Urothelium cell line (cell line): ENCODE results near the gene LRRC37A2.
A peak's percentile ranks its signal among the peaks of the same experiment; 100 is the strongest.
"Not testable (repeated sequence)": the region's sequence is repeated elsewhere in the genome, so short reads cannot be mapped to it uniquely, and the experiment has no call there.

Experiments used
- DNase-seq: peaks from one replicate; pipeline ENCODE4 v3.0.0; 2011; ENCODE audit warnings: low spot score, mixed read lengths
- FAIRE-seq: peaks from 2 replicates; lab custom pipeline; 2011; peaks lifted over from hg19 to GRCh38; lab: Jason Lieb, UNC

The LRRC37A2 gene

GRCh38 chr17:46512168-46512567 lies at the start of gene LRRC37A2:
LRRC37A2 (plus strand) TSS chr17:46512468; CDS start chr17:46512713, 245 bp downstream.
- not testable (repeated sequence) for DNase-seq, FAIRE-seq

- not testable (repeated sequence) for FAIRE-seq, DNase-seq
Measured at GRCh38 chr17:46467618-46468017, 44.6 kb upstream of the LRRC37A2 start.

- DNase-seq = not testable (repeated sequence)
- peak; percentile 66 for FAIRE-seq
Measured at GRCh38 chr17:46474489-46474888, 37.8 kb upstream of the LRRC37A2 start.

GRCh38 chr17:46475583-46475982 lies 36.7 kb upstream of the LRRC37A2 start:
- FAIRE-seq = not testable (repeated sequence)

GRCh38 chr17:46478823-46479222 lies 33.4 kb upstream of the LRRC37A2 start:
- FAIRE-seq = not testable (repeated sequence)

More at GRCh38 chr17:46475583-46475982, 36.7 kb upstream of the LRRC37A2 start:
- not testable (repeated sequence) for DNase-seq

GRCh38 chr17:46481310-46481709 lies 31.0 kb upstream of the LRRC37A2 start:
- DNase-seq, FAIRE-seq: not testable (repeated sequence)

More at GRCh38 chr17:46478823-46479222, 33.4 kb upstream of the LRRC37A2 start:
- DNase-seq = not testable (repeated sequence)

- not testable (repeated sequence) for FAIRE-seq, DNase-seq
Measured at GRCh38 chr17:46492021-46492420, 20.2 kb upstream of the LRRC37A2 start.

- DNase-seq, FAIRE-seq: not testable (repeated sequence)
Measured at GRCh38 chr17:46499437-46500139, 12.7 kb upstream of the LRRC37A2 start.

GRCh38 chr17:46505896-46506295 lies 6.4 kb upstream of the LRRC37A2 start:
- not testable (repeated sequence) for FAIRE-seq

GRCh38 chr17:46534716-46535115 lies 22.4 kb downstream of the LRRC37A2 start:
- FAIRE-seq, DNase-seq: not testable (repeated sequence)

More at GRCh38 chr17:46505896-46506295, 6.4 kb upstream of the LRRC37A2 start:
- not testable (repeated sequence) for DNase-seq

- DNase-seq, FAIRE-seq: not testable (repeated sequence)
Measured at GRCh38 chr17:46548607-46549006, 36.3 kb downstream of the LRRC37A2 start.

- FAIRE-seq = not testable (repeated sequence)
Measured at GRCh38 chr17:46559155-46559554, 46.9 kb downstream of the LRRC37A2 start.

GRCh38 chr17:46560048-46560447 lies 47.8 kb downstream of the LRRC37A2 start:
- not testable (repeated sequence) for FAIRE-seq, DNase-seq

More at GRCh38 chr17:46559155-46559554, 46.9 kb downstream of the LRRC37A2 start:
- DNase-seq = not testable (repeated sequence)

- FAIRE-seq, DNase-seq: not testable (repeated sequence)
Measured at GRCh38 chr17:46566284-46566683, 54.0 kb downstream of the LRRC37A2 start.

- not testable (repeated sequence) for FAIRE-seq, DNase-seq
Measured at GRCh38 chr17:46566980-46567379, 54.7 kb downstream of the LRRC37A2 start.

GRCh38 chr17:46571796-46572195 lies 59.5 kb downstream of the LRRC37A2 start:
- not testable (repeated sequence) for DNase-seq, FAIRE-seq

GRCh38 chr17:46579083-46580075 lies 67.1 kb downstream of the LRRC37A2 start, which contains the start of gene ARL17A:
ARL17A (minus strand) TSS chr17:46579691; CDS start chr17:46576322, 3,369 bp downstream.
- DNase-seq = not testable (repeated sequence)
- FAIRE-seq = peak; percentile 100

- FAIRE-seq, DNase-seq: not testable (repeated sequence)
Measured at GRCh38 chr17:46580082-46580481, 67.8 kb downstream of the LRRC37A2 start.

- not testable (repeated sequence) for DNase-seq
- FAIRE-seq = peak; percentile 69
Measured at GRCh38 chr17:46585444-46585843, 73.2 kb downstream of the LRRC37A2 start.
